GM10266 (cell line): Measurements from ENCODE around the gene RARS1.
A peak's percentile ranks its signal among the peaks of the same experiment; 100 is the strongest.

Experiments
- DNase-seq: peaks from one replicate; pipeline ENCODE4 v3.0.0; 2012; ENCODE audit errors: extremely low spot score
- TF ChIP-seq, protein P1 (sequence below): IDR thresholded peaks from 2 replicates; pipeline ENCODE4 v1.5.1; 2012; ENCODE audit warnings: mild to moderate bottlenecking, low read depth; ENCODE audit not compliant: control insufficient read depth, insufficient read depth; ENCODE audit errors: missing control alignments

Gene RARS1

GRCh38 chr5:168479166-168479565 lies 7.1 kb upstream of the RARS1 start:
- DNase-seq: no peak
- TF ChIP-seq, protein P1, sequence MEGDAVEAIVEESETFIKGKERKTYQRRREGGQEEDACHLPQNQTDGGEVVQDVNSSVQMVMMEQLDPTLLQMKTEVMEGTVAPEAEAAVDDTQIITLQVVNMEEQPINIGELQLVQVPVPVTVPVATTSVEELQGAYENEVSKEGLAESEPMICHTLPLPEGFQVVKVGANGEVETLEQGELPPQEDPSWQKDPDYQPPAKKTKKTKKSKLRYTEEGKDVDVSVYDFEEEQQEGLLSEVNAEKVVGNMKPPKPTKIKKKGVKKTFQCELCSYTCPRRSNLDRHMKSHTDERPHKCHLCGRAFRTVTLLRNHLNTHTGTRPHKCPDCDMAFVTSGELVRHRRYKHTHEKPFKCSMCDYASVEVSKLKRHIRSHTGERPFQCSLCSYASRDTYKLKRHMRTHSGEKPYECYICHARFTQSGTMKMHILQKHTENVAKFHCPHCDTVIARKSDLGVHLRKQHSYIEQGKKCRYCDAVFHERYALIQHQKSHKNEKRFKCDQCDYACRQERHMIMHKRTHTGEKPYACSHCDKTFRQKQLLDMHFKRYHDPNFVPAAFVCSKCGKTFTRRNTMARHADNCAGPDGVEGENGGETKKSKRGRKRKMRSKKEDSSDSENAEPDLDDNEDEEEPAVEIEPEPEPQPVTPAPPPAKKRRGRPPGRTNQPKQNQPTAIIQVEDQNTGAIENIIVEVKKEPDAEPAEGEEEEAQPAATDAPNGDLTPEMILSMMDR: no peak

- TF ChIP-seq, protein P1: no peak
- no peak for DNase-seq
Measured at GRCh38 chr5:168480601-168481000, 5.7 kb upstream of the RARS1 start.

DNA sequence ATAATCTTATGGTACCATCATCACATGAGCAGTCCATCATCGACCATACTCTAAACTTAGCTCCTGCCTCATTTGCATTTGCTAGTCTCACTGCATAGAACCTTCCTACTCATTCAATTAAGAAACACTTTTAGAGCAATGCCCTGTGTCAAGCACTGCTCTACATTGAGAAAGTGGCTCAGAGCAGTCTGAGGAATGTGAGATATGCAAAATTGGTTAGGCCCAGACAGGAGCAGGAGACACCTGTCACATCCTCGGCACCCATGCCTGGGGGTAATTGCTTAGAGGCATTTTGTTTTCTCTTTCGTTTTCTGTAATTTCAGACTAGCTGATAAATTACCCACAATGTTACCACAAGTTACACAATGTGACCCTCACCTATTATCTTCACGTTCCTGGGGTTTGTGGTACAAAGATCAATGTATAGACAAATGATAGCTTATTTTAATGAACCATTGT lies 4.9 kb upstream of the RARS1 start:
- peak; percentile 73 for DNase-seq

GRCh38 chr5:168482361-168482760 lies 3.9 kb upstream of the RARS1 start:
- DNase-seq: no peak
- TF ChIP-seq, protein P1: no peak

More for the DNA sequence above, 4.9 kb upstream of the RARS1 start:
- TF ChIP-seq, protein P1: no peak

DNA sequence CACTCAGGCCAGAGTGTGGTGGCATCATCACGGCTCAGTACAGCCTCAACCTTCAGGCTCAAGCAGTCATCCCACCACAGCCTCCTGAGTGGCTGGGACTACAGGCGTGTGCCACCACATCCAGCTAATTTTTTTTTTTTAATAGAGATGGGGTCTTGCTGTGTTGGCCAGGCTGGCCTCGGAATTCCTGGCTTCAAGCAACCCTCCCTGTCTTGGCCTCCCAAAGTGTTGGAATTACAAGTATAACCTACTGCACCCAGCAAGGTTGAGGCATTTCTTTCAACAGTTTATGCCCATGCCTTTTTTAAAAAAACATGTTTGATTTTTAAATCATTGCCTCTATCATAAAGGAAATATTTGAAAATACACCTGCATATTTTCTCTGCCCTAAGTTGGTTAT lies 2.8 kb downstream of the RARS1 start:
- TF ChIP-seq, protein P1: no peak
- no peak for DNase-seq

DNA sequence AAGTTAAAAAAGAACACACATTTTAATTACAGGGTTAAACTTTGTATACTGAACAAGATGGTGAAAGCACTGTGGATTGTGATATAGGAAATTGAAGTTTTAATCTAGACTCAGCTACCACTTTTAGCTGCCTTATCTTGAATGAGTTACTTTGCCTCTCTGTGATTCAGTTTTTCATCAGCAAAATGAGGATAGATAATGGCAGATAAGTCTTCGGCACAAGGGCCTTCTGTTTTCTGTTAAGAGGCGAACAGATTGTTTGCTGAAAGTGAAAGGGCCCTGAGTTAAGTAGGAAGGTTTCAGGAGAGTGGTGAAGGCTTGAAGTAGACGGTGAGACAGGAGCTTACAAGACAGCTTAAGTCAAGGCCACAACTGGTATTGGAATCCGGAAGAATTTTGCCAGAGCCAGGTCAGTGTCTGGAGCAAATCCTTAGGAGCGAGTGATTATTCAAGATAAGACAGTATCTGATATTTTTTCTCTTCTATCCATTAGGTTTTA lies 7.8 kb downstream of the RARS1 start:
- no peak for DNase-seq
- TF ChIP-seq, protein P1: no peak

DNA sequence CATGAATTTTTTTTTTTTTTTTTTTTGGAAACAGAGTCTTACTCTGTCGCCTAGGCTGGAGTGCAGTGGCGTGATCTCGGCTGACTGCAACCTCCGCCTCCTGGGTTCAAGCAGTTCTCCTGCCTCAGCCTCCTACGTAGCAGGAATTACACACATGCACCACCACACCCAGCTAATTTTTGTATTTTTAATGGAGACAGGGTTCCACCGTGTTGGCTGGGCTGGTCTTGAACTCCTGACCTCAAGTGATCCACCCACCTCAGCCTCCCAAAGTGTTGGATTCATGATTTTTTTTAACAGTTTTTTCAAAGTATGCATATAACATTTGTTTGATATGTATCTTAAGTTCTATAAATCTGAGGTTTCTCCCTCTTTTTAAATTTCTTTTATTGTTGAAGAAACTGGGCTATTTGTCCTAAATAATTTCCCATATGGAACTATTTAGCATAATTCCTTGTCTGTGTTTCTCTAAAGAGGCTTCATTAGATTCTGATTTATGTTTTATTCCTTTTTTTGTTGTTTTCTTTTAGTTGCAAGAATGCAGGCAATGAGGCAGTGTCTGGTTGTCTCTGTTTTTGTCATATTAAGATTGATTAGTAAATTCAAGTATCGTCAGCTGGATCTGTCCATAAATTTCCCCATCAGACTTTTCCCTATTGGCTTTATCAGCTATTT lies 16.4 kb downstream of the RARS1 start:
- no peak for DNase-seq
- TF ChIP-seq, protein P1: no peak
